ENCODE data around the gene PLEKHM1. TPM values are rescaled to one million over a fixed set of nuclear protein-coding genes. Genes with fewer than 3 reads are reported as not detected.
"Not testable (repeated sequence)": the region's sequence is repeated elsewhere in the genome, so short reads cannot be mapped to it uniquely, and the experiment has no call there.

The PLEKHM1 gene
- total RNA-seq, result 41.0 and 41.7 TPM in 2 replicates
- long read RNA-seq, partial matches to known transcripts, result 2 of 5 reads
- long read RNA-seq, other reads (novel, unspliced or antisense), result 3 of 5 reads

DNA sequence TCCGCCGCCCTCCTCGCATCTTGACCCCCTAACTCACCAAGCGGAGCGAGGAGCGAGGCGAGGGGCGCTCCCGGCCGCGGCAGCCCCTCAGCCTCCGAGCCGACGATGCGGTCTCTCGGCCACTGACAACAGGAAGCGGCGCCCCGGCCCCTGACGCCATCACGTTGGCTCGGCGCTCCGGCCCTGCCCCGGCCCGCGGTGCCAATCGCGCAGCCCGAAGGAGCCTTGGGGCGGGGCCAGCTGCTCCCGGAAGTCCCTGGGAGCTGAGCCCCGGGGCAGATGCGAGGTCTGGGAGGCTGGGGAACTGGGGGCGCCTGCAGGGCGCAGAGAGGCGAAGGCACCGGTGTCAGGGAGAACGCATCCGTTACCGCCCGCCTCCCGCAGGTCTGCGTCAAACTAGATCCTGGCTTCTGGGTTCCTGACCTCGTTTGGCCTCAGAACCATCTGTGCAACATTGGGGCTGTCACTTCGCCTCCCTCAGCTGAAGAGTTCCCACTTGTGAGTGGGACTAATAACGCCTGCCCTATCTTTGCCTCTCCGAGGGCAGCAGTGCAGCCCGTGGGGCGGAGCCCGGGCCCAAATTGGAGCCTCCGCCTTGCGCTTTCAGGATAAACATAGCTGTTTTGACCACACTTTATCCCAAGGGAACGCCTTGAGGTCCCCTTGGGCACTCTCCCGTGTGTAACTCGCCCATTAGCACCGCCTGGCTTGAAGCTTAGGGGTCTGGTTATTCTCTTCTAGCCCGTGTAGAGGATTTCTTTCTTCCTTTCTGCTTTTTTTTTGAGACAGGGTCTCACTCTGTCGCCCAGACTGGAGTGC lies at the start of gene PLEKHM1:
TSS of gene PLEKHM1 (minus strand) at position 107 of the 819 bp plus-strand sequence. CDS start 8,237 bp downstream, outside the sequence.
- Mint-ChIP-seq H3K4me3 (ENCODE audit: unreplicated experiment) (peak within 1 kb of the TSS; percentile 84), H3K4me1 (ENCODE audit: unreplicated experiment) (peaks cover 28% of the 10 kb centered on the region), H3K27ac (ENCODE audit: unreplicated experiment) (peak within 1 kb of the TSS; percentile 86)
- H3K9me3 Mint-ChIP-seq (ENCODE audit: unreplicated experiment); H3K27me3 Mint-ChIP-seq (ENCODE audit: unreplicated experiment); H3K36me3 Mint-ChIP-seq (ENCODE audit: unreplicated experiment): not testable (repeated sequence)
- DNase-seq (ENCODE audit: extremely low spot score, unreplicated experiment), result peak; percentile 94

DNA sequence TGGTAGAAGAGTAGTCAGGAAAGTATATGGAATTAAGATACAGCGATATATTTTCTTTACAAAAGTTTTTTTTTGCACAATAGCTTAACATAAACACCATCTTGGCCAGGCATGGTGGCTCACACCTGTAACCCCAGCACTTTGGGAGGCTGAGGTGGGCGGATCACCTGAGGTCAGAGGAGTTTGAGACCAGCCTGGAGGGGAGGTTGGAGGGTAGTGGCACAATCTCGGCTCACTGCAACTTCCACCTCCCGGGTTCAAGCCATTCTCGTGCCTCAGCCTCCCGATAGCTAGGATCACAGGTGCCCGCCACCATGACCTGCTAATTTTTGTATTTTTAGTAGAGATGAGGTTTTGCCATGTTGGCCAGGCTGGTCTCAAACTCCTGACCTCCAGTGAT lies 47.6 kb upstream of the PLEKHM1 start:
- H3K27me3 Mint-ChIP-seq (ENCODE audit: unreplicated experiment); H3K9me3 Mint-ChIP-seq (ENCODE audit: unreplicated experiment); H3K27ac Mint-ChIP-seq (ENCODE audit: unreplicated experiment); H3K4me1 Mint-ChIP-seq (ENCODE audit: unreplicated experiment); H3K4me3 Mint-ChIP-seq (ENCODE audit: unreplicated experiment); H3K36me3 Mint-ChIP-seq (ENCODE audit: unreplicated experiment); DNase-seq (ENCODE audit: extremely low spot score, unreplicated experiment): not testable (repeated sequence)

DNA sequence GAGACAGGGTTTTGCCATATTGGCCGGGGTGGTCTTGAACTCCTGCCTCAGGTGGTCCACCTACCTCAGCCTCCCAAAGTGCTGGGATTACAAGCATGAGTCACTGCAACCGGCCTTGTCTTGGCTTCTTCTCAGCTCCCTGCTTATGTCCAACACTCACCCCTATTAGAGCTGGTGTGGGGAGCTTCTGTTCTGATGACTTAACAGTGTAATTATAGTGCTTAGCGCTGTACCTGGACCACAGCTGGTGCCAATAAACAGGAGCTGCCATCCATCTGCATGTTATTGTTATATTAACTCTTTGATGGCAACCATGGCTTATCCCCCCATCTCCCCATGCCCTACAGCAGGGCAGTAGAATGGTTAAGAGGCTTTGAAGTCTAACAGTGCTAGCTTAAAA lies 15.6 kb upstream of the PLEKHM1 start:
- DNase-seq (ENCODE audit: extremely low spot score, unreplicated experiment), result not testable (repeated sequence)

GRCh38 chr17:45505183-45505582 lies 14.7 kb upstream of the PLEKHM1 start:
- H3K4me3 Mint-ChIP-seq (ENCODE audit: unreplicated experiment); H3K27ac Mint-ChIP-seq (ENCODE audit: unreplicated experiment); H3K4me1 Mint-ChIP-seq (ENCODE audit: unreplicated experiment); H3K9me3 Mint-ChIP-seq (ENCODE audit: unreplicated experiment); H3K36me3 Mint-ChIP-seq (ENCODE audit: unreplicated experiment); H3K27me3 Mint-ChIP-seq (ENCODE audit: unreplicated experiment); DNase-seq (ENCODE audit: extremely low spot score, unreplicated experiment): not testable (repeated sequence)

More for the DNA sequence above, 15.6 kb upstream of the PLEKHM1 start:
- not testable (repeated sequence) for H3K36me3 Mint-ChIP-seq (ENCODE audit: unreplicated experiment); H3K27me3 Mint-ChIP-seq (ENCODE audit: unreplicated experiment); H3K4me3 Mint-ChIP-seq (ENCODE audit: unreplicated experiment); H3K4me1 Mint-ChIP-seq (ENCODE audit: unreplicated experiment); H3K27ac Mint-ChIP-seq (ENCODE audit: unreplicated experiment); H3K9me3 Mint-ChIP-seq (ENCODE audit: unreplicated experiment)

- H3K4me3 Mint-ChIP-seq (ENCODE audit: unreplicated experiment); H3K4me1 Mint-ChIP-seq (ENCODE audit: unreplicated experiment); H3K36me3 Mint-ChIP-seq (ENCODE audit: unreplicated experiment); DNase-seq (ENCODE audit: extremely low spot score, unreplicated experiment); H3K9me3 Mint-ChIP-seq (ENCODE audit: unreplicated experiment); H3K27me3 Mint-ChIP-seq (ENCODE audit: unreplicated experiment); H3K27ac Mint-ChIP-seq (ENCODE audit: unreplicated experiment): not testable (repeated sequence)
- TF ChIP-seq CTCF (IDR thresholded peaks at IDR 0.05), result peak; percentile 15
Observed at GRCh38 chr17:45501092-45501707, 10.7 kb upstream of the PLEKHM1 start.

DNA sequence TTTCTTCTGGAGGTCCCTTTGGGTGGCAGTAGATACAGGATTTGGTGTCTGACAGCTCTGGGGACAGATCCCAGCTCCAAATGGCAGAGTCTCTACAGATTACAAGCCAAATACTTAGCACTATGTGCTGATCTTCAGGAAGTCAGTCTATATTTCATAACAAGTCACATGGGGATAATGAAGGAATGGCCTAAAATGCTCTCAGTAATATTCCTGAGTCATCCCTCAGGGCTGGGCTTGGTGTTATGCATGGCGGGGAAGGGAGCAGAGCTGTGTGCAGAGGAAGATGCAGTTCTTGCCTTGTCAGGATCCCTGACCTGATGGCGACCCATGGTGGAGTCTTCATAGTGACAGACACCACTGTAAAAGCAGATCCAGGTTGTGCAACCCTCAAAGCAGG lies 10.0 kb upstream of the PLEKHM1 start:
- not testable (repeated sequence) for H3K36me3 Mint-ChIP-seq (ENCODE audit: unreplicated experiment); H3K27me3 Mint-ChIP-seq (ENCODE audit: unreplicated experiment); H3K4me1 Mint-ChIP-seq (ENCODE audit: unreplicated experiment); H3K27ac Mint-ChIP-seq (ENCODE audit: unreplicated experiment); H3K4me3 Mint-ChIP-seq (ENCODE audit: unreplicated experiment); H3K9me3 Mint-ChIP-seq (ENCODE audit: unreplicated experiment); DNase-seq (ENCODE audit: extremely low spot score, unreplicated experiment)

- not testable (repeated sequence) for H3K9me3 Mint-ChIP-seq (ENCODE audit: unreplicated experiment); H3K27me3 Mint-ChIP-seq (ENCODE audit: unreplicated experiment); H3K36me3 Mint-ChIP-seq (ENCODE audit: unreplicated experiment); H3K4me3 Mint-ChIP-seq (ENCODE audit: unreplicated experiment); DNase-seq (ENCODE audit: extremely low spot score, unreplicated experiment); H3K27ac Mint-ChIP-seq (ENCODE audit: unreplicated experiment); H3K4me1 Mint-ChIP-seq (ENCODE audit: unreplicated experiment)
Observed at GRCh38 chr17:45499208-45499607, 8.7 kb upstream of the PLEKHM1 start.

- not testable (repeated sequence) for H3K27me3 Mint-ChIP-seq (ENCODE audit: unreplicated experiment); H3K36me3 Mint-ChIP-seq (ENCODE audit: unreplicated experiment); DNase-seq (ENCODE audit: extremely low spot score, unreplicated experiment); H3K4me3 Mint-ChIP-seq (ENCODE audit: unreplicated experiment); H3K27ac Mint-ChIP-seq (ENCODE audit: unreplicated experiment); H3K4me1 Mint-ChIP-seq (ENCODE audit: unreplicated experiment); H3K9me3 Mint-ChIP-seq (ENCODE audit: unreplicated experiment)
Observed at GRCh38 chr17:45498377-45498776, 7.9 kb upstream of the PLEKHM1 start.

- H3K36me3 Mint-ChIP-seq (ENCODE audit: unreplicated experiment); H3K4me1 Mint-ChIP-seq (ENCODE audit: unreplicated experiment); H3K4me3 Mint-ChIP-seq (ENCODE audit: unreplicated experiment); H3K9me3 Mint-ChIP-seq (ENCODE audit: unreplicated experiment); DNase-seq (ENCODE audit: extremely low spot score, unreplicated experiment); H3K27ac Mint-ChIP-seq (ENCODE audit: unreplicated experiment); H3K27me3 Mint-ChIP-seq (ENCODE audit: unreplicated experiment): not testable (repeated sequence)
Observed at GRCh38 chr17:45497449-45497848, 6.9 kb upstream of the PLEKHM1 start.

- not testable (repeated sequence) for H3K4me1 Mint-ChIP-seq (ENCODE audit: unreplicated experiment); H3K4me3 Mint-ChIP-seq (ENCODE audit: unreplicated experiment); H3K36me3 Mint-ChIP-seq (ENCODE audit: unreplicated experiment); DNase-seq (ENCODE audit: extremely low spot score, unreplicated experiment); H3K27me3 Mint-ChIP-seq (ENCODE audit: unreplicated experiment); H3K9me3 Mint-ChIP-seq (ENCODE audit: unreplicated experiment); H3K27ac Mint-ChIP-seq (ENCODE audit: unreplicated experiment)
Observed at GRCh38 chr17:45496507-45496906, 6.0 kb upstream of the PLEKHM1 start.

DNA sequence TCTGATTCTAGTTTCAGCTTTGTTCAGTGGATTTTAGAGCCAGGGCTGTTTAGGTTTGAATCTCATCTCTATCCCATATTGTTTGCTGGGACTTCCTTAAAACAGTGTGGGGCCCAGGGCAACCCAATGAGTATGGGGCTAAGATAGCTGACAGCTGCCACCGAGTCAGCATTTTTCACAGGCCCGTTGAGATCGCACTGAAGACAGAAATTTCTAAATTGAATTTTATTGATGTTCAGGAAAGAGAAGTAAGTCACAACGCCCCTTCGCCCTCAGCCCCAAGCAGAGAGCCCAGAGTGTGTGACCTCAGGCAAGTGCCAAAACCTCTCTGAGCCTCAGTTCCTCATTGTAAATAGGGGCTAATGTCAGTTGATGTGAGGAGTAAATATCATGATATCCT lies 4.0 kb upstream of the PLEKHM1 start:
- peaks cover 10% of the 10 kb centered on the region for H3K4me1 Mint-ChIP-seq (ENCODE audit: unreplicated experiment)
- H3K27ac Mint-ChIP-seq (ENCODE audit: unreplicated experiment); H3K4me3 Mint-ChIP-seq (ENCODE audit: unreplicated experiment); H3K27me3 Mint-ChIP-seq (ENCODE audit: unreplicated experiment); H3K9me3 Mint-ChIP-seq (ENCODE audit: unreplicated experiment); H3K36me3 Mint-ChIP-seq (ENCODE audit: unreplicated experiment); DNase-seq (ENCODE audit: extremely low spot score, unreplicated experiment): not testable (repeated sequence)
